Transverse colon (tissue), 4 donors: Measurements from ENCODE around the gene USF1. TPM values are rescaled to one million over a fixed set of nuclear protein-coding genes. Genes with fewer than 3 reads are reported as not detected.

ENCODE experiments used
- DNase-seq: peaks from one replicate; pipeline ENCODE4 v3.0.0-alpha.2; 2019
- H3K27ac ChIP-seq, 4 donors: fragments of 200-600 bp; sonication (generic); 2 replicates each; pipeline ENCODE4 v1.5.1; 2016 to 2018; ENCODE audit warnings: inconsistent platforms in 4 of 4
- H3K27me3 ChIP-seq: fragments of 200-600 bp; sonication (generic); 2 replicates; pipeline ENCODE4 v1.5.1; 2017; ENCODE audit warnings: inconsistent platforms
- H3K36me3 ChIP-seq, 4 donors: fragments of 200-600 bp; sonication (generic); 2 replicates each; pipeline ENCODE4 v1.5.1; 2017 to 2019; ENCODE audit warnings: inconsistent platforms in 4 of 4
- H3K4me1 ChIP-seq, 4 donors: fragments of 200-600 bp; sonication (generic); 2 replicates each; pipeline ENCODE4 v1.5.1; 2017 to 2020; ENCODE audit warnings: inconsistent platforms in 4 of 4
- H3K4me3 ChIP-seq, 4 donors: fragments of 200-600 bp; sonication (generic); 1 replicate in 1 of 4; 2 replicates in 3 of 4; pipeline versions ENCODE4 v1.5.1 to v1.6.1; 2017 to 2019; ENCODE audit warnings: inconsistent platforms in 4 of 4
- H3K9me3 ChIP-seq, 2 donors: fragments of 200-600 bp; sonication (generic); 2 replicates each; pipeline ENCODE4 v1.5.1; 2017 to 2019; ENCODE audit warnings: inconsistent platforms in 2 of 2
- CTCF ChIP-seq, 5 experiments: fragments of 200-600 bp in 3 of 5; fragments of 450-650 bp in 2 of 5; sonication (generic) in 3 of 5; IDR thresholded peaks; 1 replicate in 2 of 5; 2 replicates in 3 of 5; pipeline ENCODE4 v1.5.1; 2016 to 2017; ENCODE audit warnings: antibody characterized with exemption in 5 of 5, inconsistent platforms in 3 of 5, mild to moderate bottlenecking in 2 of 5, moderate library complexity in 1 of 5
- EP300 ChIP-seq: sonication (generic); formaldehyde crosslinking; IDR thresholded peaks from one replicate; pipeline ENCODE4 v1.6.1; 2017; ENCODE audit warnings: antibody characterized with exemption, low read depth
- POLR2A ChIP-seq: fragments of 450-650 bp; IDR thresholded peaks from one replicate; pipeline ENCODE4 v1.6.1; 2016; ENCODE audit warnings: antibody characterized with exemption, mild to moderate bottlenecking, moderate library complexity
- POLR2AphosphoS5 ChIP-seq, 3 donors: sonication (generic); formaldehyde crosslinking; IDR thresholded peaks; one replicate each; pipeline ENCODE4 v1.6.1; 2016; ENCODE audit warnings: antibody characterized with exemption in 3 of 3
- WGBS, 2 donors: methylation state at CpG; one replicate each; pipeline ENCODE4 v1.1.5; 2018; ENCODE audit warnings: low coverage in 1 of 2; 5-methylcytosine and 5-hydroxymethylcytosine counted together
- in situ Hi-C, 4 donors: fragments of 200-750 bp; cut with MboI; loops; one replicate each; pipeline versions ENCODE4 v1.15.0 to v1.15.1; 2017; ENCODE audit warnings: low sequenced_read_pairs in 3 of 4, low pct_ligation_motif_present in 1 of 4, low pct_unique_long_range_greater_than_20kb in 1 of 4
- intact Hi-C: fragments of 100-400 bp; cut with DNase I; formaldehyde crosslinking; loops from one replicate; pipeline ENCODE4 v1.15.1; 2023; ENCODE audit warnings: low total_unique reads
- total RNA-seq, 4 donors: library from RNA; depleted of rRNA; stranded (reverse); fragments of >200 nt; gene quantifications; one replicate each; pipeline ENCODE4 v1.1.0, GENCODE V29; 2016

USF1 gene
- total RNA-seq, 4 donors from 2014 or later = 34.4 to 78.2 (median 64.9) TPM

DNA sequence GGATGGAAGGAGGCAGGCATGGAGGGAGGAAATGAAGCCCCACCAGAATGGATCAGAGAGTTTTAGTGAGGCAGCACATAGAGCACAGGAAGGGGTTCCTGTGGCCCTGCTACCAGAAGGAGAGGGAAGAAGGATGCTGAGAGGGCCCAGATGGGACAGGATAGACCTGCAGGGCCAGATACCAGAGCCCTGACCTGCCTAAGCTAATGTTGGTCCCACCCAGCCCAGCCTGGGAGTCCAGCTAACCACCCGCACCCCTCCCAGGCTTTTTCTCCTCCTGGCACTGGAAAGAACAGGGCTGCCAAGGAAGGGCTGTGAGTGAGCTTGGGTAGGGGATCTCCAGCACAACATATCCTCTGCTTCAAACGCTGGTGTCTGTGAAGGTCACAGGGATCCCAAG is 36.7 kb upstream of the USF1 start:
- 76% methylated on average over 2 of the region's 2 CpGs; no CpG with 5 or more reads in 1 of the 2 donors for WGBS, 2 donors
- Histone ChIP-seq H3K4me3 (no peak overlapping the region), H3K9me3 (no peaks in the 10 kb centered on the region), H3K36me3 (no peaks in the 10 kb centered on the region), H3K4me1 (peaks cover 8 to 19% (median 16%) of the 10 kb centered on the region in 4 donors), H3K27me3 (no peaks in the 10 kb centered on the region), H3K27ac (peak overlapping the region in 1 of 4 donors; percentile 34)
- no peak for TF ChIP-seq EP300
- no peak for TF ChIP-seq CTCF (IDR thresholded peaks at IDR 0.05)
- no peak for TF ChIP-seq POLR2AphosphoS5 (IDR thresholded peaks at IDR 0.05)
- TF ChIP-seq POLR2A = no peak
- no peak for DNase-seq
- intact Hi-C loops = no loop called here
- in situ Hi-C loops = loop anchor here in 1 of 4 donors (25.0 kb wide), 1 partner anchor 245 kb away; no protein-coding TSS in a partner anchor

DNA sequence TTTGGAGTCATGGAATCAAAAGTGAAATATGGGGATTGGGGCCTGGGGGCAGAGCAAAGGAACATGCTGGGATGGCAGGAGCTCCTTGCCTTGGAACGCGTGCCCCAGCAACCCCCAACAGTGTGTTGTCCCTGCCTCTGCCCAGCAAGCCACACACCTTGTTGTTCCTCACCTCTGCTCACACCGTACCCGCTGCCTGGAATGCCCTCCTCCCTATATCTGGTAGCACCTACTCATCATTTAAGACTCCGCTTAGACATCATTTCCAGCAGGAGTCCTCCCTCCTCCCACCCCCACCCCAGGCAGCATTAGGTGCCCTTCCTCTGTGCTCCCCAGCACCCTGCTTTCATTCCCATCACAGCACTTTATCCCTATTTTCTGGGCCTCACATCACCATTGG is 35.7 kb upstream of the USF1 start:
- 50 to 77% methylated on average over 2 to 5 of the region's 5 CpGs for WGBS, 2 donors
- intact Hi-C loops (no loop called here), in situ Hi-C loops (loop anchor here in 1 of 4 donors (25.0 kb wide), 1 partner anchor 244 kb away; no protein-coding TSS in a partner anchor)
- H3K9me3 ChIP-seq = no peaks in the 10 kb centered on the region
- H3K27me3 ChIP-seq = no peaks in the 10 kb centered on the region
- no peak for DNase-seq
- H3K36me3 ChIP-seq = no peaks in the 10 kb centered on the region
- H3K4me3 ChIP-seq = no peak overlapping the region
- TF ChIP-seq CTCF (IDR thresholded peaks at IDR 0.05) (no peak), EP300 (no peak), POLR2A (no peak), POLR2AphosphoS5 (IDR thresholded peaks at IDR 0.05) (no peak)
- H3K27ac ChIP-seq = no peak overlapping the region
- peaks cover 8 to 19% (median 15%) of the 10 kb centered on the region in 4 donors for H3K4me1 ChIP-seq

DNA sequence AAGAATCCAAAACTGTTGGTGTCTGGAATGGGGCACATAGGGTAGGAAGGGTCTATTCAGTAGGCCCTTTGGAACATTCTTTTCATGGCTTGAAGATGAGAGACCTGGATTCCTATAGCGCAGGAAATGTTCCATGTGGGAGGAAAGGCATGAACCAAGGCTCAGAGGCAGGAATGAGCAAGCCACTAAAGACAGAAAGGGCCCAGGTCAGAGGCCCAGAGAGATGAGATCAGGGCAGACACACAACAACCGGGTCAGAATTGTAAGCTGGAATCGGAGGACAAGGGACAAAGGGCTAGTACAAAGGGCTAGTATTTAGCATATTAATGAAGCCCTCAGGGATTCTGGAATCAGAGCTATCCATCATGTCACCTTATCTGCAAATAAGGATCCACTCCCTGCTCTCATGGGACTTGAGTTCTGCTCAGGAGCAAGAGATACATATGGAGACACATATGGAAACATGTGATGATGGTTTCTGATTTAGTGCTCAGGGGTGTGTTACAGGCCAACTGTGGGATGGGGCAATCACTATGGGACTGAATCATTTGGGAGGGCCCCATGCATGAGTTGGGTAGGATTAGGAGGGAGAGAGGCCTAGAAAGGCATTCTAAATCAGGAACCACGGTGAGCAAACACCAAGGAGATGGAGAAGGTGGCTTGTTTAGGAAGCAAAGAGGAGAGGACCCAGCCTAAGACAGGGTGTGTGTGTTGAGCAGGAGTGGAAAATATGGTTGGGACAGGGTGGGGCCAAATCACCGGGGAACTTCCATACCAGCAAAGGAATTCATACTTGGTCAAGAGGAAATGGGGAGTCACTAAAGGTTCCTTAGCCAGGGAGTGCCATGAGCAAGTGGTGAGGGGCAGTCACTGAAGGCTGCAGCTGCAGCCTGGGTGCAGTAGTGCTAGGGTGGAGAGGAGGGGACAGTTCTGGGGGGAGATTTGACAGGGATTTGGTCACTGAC is 34.9 kb upstream of the USF1 start:
- in situ Hi-C loops (loop anchor here in 1 of 4 donors (25.0 kb wide), 1 partner anchor 243 kb away; no protein-coding TSS in a partner anchor), intact Hi-C loops (no loop called here)
- H3K36me3 ChIP-seq = no peaks in the 10 kb centered on the region
- H3K27ac ChIP-seq = no peak overlapping the region
- peaks cover 8 to 13% (median 10%) of the 10 kb centered on the region in 4 donors for H3K4me1 ChIP-seq
- H3K9me3 ChIP-seq = no peaks in the 10 kb centered on the region
- no peak for DNase-seq
- no peaks in the 10 kb centered on the region for H3K27me3 ChIP-seq
- TF ChIP-seq EP300 = no peak
- no peak for TF ChIP-seq POLR2A
- TF ChIP-seq POLR2AphosphoS5 (IDR thresholded peaks at IDR 0.05) = no peak
- TF ChIP-seq CTCF (IDR thresholded peaks at IDR 0.05) = no peak
- WGBS, 2 donors = 76 to 80% methylated on average over 5 of the region's 5 CpGs
- H3K4me3 ChIP-seq = no peak overlapping the region

- Histone ChIP-seq H3K27me3 (no peaks in the 10 kb centered on the region), H3K36me3 (no peaks in the 10 kb centered on the region), H3K27ac (no peak overlapping the region), H3K9me3 (no peaks in the 10 kb centered on the region), H3K4me3 (no peak overlapping the region), H3K4me1 (peaks cover 8 to 13% (median 10%) of the 10 kb centered on the region in 4 donors)
- intact Hi-C loops = no loop called here
- DNase-seq = no peak
- in situ Hi-C loops = loop anchor here in 1 of 4 donors (25.0 kb wide), 1 partner anchor 242 kb away; no protein-coding TSS in a partner anchor
- WGBS, 2 donors = 78 to 81% methylated on average over 5 to 41 of the region's 41 CpGs
- TF ChIP-seq POLR2AphosphoS5 (IDR thresholded peaks at IDR 0.05) = no peak
- no peak for TF ChIP-seq CTCF (IDR thresholded peaks at IDR 0.05)
- TF ChIP-seq POLR2A = no peak
- no peak for TF ChIP-seq EP300
Measured at GRCh38 chr1:161079436-161080110, 33.8 kb upstream of the USF1 start.
